GM18498 (cell line): ENCODE data around the gene TEC.
A peak's percentile ranks its signal among the peaks of the same experiment; 100 is the strongest.
"Not testable (repeated sequence)": the region's sequence is repeated elsewhere in the genome, so short reads cannot be mapped to it uniquely, and the experiment has no call there.

Experiments used
- ATAC-seq: cut with Tn5 transposase; IDR thresholded peaks from one replicate; pipeline ENCODE4 v1.9.1; 2021; ENCODE audit warnings: mild to moderate bottlenecking, moderate library complexity; ENCODE audit not compliant: unreplicated experiment

TEC gene

DNA sequence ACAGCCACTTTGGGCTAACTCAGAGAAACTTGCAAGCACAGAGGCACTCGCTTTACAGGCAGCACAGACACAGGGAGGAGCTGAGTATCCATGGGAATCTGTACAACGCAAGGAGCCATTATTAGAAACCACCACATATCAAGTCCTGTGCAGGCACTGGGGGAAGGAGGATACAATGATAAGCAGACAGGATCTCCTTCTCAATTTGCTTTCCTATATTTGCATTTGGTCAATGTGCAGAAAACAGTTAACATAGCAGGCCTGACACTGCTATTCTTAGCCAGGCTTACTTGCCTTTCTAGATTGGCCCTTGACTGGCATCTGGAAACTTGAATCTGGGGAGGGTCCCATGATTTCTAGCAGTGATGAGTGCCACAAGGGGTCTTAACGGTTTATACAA, 65.8 kb downstream of the TEC start:
- ATAC-seq, result peak; percentile 49

DNA sequence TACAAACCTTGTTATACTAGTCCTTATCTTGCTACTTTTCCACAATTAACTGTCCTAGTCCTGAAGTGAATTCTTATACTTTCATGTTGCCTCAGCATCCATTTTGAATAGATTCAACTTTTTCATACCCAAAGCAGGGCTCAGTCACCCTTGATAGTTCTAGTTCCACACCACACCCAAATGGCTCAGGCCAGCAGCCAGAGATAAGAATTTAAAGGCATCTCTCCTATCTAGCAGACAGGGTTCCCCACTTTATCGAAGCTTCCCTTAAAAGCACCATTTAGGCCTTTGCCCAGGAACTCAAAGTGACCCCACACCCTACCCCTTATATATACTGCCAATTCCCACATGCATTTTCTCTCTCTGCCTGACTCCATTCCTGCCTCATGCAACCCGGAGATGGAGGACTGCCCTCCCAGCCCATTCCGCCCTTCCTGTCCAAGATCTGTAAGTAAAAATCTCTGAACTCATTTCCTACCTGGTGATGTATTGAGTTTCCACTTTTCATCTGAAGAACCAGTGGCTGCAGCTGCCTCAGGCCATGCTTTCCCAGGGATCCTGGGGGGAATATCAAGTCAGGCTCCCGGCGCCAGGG, 71.9 kb downstream of the TEC start:
- ATAC-seq, result no peak

DNA sequence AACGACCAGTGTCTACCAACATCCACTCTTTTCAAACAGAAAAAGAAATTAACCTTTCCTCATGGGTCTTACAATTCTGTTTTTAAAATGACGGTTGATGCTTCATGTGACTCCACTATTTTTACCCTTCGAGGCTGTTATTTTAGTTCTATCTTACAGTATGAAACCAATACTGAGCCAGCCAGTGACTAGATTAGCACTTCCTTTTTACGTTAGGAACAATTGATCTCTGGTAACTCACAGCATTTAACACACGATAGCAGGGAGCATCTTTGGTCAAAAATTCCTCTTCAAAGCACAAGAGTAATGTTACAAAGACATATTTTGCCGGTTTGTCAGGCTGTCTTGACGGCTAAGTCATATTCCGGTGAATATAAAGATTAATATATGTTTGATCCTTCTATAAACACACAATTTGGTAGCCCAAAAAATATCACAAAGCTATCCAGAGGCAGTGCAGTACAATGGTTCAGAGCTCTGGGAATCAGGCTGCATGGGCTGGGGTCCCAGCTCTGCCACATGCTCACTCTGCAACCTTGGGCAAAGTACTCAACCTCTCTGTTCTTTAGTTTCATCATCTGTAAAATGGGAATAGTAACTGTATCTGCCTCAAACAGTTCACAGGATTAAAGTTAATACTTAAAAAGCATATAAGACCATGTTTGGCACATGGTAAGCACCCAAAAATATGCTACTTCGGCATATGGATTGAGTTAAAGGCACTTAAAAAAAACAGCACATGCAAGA, 72.7 kb downstream of the TEC start:
- ATAC-seq, result peak; percentile 72

DNA sequence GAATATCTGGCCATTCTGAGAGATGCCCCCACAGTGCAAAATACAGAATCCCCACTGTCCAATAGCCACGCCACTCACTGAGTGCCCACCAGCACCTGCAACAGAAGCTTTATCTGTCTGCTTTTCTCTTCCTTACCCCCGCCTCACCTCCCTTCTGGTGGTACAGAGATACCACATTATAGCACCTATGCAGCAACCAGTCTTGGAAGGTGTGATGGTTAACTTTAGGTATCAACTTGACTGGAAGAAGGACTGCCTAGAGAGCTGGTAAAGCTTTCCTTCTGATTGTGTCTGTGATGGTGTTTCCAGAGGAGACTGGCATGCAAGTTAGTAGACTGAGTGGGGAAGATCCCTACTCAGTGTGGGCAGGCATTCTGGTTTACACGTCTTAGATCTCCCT, 73.8 kb downstream of the TEC start:
- peak; percentile 14 for ATAC-seq

DNA sequence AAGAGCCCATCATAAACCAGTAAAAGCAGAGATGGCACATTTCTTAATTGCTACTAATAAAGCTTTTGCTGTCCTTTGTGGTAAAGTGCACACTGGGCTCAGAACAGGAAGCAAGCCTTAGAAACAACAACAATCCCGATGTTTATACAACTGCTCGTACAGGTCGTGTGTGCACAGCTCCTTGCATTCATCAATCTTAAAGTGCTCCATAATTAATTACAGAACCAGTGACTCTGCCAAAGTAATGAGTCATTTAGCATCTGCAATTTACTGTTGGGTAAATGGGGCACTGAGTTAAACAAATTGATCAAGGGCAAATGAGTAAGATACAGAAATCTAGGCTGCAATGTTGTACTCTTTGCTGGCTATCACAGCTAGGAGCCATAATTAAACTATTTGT, 74.3 kb downstream of the TEC start:
- ATAC-seq, result no peak

DNA sequence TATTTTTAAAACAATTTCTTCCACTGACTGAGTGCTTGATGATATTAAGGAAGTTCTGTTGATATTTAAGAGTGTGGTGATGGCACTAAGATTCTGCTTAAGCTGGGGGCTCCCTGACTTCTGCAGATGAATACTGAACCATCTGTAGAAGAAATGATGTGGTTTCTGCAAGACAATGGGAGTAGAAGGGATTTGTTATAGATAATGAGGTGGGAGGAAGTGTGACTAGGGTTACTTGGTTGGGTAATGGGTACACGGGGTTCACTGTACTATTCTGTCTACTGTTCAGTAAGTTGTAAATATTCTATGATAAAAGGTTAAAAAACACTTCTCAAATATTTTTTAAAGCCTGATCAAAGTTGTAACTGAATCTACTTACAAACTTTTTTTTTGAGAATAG, 74.7 kb downstream of the TEC start:
- no peak for ATAC-seq

DNA sequence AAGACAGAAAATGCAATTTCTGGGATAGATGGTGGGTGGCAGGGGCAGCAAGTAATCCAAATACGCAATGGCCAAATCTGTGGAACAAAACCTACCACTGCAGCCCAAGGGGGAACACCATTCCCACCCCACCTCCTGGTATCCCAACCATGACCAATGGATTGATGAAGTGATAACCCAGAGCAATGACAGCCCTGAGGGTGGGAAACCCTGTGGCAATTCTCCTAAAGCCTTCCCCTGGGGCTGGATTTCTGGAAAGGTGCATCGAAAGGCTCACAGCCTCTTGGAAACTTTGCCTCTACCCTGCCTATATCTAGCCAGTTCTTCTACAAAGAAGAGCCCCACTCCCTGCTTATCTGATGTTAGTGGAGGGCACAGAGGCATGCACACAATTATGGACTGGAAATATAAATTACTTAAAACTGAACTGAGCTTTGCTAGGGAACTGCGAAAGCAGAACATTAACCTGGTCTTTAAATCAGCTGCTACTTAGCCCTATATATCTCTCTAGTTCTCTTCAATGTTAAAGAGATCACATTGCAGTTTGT, 75.6 kb downstream of the TEC start:
- no peak for ATAC-seq

DNA sequence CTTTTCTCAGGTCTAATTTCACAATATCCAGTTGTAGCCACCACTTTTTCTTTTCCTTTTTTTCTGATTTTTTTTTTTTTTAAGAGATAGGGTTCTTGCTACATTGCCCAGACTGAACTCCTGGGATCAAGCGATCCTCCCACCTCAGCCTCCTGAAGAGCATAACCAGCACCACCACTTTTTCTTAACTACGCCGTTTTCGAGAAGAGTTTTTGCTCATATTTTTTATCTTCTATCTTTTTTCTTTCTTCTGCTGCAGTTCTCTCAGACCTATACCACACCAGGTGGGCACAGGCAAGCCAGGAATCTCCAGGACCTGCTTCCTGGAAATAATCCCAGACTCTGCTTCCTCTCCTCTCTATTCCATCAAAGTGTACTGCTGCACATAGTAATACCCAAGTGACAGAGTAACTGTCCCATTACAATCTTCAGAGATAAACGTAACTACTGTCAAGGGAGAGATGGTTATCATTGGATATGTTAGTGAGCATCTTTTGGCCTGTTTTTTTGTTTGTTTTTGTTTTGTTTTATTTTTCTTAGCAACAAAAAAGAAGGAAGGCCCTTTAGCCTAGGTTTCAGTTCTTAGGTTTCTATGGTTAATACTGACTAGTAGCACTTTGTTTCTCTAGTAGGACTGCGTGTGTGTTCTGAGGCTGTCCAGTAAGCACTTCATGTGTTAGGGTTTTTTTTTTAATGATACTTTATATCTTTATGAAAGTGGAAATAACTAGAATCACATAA, 76.4 kb downstream of the TEC start:
- peak; percentile 30 for ATAC-seq

DNA sequence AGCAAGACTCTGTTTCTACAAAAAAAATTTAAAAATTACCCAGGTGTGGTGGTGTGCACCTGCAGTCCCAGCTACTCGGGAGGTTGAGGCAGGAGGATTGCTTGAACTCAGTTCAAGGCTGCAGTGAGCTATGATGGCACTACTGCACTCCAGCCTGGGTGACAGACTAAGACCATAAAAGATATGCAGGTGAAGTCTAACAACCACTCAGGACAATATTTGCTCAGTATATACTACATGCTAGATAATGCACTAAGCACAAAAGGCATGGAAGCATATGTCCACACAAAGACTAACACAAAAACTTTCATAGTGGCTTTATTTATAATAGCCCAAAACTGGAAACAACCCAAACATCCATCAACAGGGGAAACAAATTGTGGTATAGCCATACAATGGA, 77.9 kb downstream of the TEC start:
- ATAC-seq, result no peak

DNA sequence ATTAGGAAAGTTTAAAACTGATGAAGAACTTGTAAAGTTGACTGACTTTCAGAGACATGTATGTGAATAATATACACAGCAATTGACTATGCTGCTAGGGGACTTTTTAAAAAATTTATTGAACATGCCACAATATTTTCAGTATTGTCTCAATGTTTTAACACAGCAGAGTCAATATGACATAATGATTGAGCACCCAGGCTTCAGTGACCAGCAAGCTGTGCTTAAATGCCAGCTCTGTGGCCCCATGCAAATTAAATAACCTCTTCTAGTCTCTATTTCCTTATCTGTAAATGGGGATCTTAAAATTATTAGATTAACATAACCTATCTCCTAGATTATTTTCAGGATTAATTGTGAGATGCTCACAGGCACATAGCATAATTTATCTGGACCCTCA, 78.8 kb downstream of the TEC start:
- peak; percentile 64 for ATAC-seq

DNA sequence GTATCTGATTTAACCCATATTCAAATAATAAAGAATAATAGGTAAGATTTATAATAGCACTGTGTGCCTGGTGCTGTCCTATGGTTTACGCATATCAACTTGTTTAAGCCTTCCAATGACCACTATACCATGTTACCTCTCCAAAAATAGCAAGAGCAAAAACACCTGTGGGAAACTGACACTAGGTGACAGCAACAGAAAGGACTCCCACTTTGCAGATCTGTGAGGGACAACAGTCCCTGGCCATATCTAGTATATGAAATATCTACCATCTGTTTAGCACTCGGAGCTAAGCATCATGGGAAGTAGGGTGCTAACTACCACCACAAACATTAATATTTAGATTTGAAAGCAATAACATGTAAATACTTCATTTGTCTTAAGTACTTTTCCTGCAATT, 79.9 kb downstream of the TEC start:
- no peak for ATAC-seq

DNA sequence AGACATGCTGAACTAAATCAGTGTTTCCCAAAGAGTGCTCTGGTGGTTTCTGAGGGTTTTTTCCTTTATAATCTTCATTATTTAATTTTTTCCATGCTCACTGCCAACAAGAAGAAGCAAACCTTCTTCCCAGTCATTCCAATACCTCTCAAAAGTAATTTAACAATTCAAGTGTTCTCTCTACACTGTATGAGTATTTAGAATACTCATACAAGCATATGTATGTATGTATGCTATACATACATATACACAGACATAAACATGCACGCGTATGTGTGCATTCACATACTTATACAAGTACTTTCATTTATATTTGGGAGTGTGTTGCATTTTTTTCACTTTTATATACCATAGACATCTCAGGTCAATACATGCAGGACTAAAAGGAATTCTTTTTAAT, 81.2 kb downstream of the TEC start:
- no peak for ATAC-seq

DNA sequence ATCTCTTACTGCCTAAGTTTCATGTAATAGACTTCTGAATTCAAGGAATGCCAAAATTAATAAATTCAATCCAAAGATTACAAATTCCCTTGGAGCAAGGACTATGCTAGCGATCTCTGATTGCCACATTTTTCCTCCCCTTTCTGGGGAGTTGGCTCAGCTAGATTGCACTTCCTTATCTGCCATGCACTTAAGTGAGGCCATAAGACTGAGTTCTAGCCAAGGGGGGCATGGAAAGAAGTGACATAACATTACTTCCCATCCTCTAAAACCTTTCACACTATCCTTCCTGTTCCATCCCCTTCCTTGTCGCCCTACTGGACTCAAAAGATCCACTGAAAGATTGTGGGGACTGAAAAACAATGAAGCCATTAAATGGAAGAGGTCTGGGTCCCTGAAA, 81.8 kb downstream of the TEC start:
- ATAC-seq, result no peak

DNA sequence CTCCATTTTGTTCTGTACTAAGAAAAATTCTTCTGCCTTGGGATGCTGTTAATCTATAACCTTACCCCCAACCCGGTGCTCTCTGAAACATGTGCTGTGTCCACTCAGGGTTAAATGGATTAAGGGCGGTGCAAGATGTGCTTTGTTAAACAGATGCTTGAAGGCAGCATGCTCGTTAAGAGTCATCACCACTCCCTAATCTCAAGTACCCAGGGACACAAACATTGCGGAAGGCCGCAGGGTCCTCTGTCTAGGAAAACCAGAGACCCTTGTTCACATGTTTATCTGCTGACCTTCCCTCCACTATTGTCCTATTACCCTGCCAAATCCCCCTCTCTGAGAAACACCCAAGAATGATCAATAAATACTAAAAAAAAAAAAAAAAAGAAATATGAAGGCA, 82.6 kb downstream of the TEC start:
- not testable (repeated sequence) for ATAC-seq

DNA sequence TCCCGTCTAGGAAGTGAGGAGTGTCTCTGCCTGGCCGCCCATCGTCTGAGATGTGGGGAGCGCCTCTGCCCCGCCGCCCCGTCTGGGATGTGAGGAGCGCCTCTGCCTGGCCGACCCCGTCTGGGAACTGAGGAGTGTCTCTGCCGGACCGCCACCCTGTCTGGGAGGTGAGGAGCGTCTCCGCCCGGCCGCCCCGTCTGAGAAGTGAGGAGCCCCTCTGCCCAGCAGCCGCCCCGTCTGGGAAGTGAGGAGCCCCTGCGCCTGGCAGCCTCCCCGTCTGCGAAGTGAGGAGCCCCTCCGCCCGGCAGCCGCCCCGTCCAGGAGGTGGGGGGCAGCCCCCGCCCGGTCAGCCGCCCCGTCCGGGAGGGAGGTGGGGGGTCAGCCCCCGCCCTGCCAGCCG, 83.2 kb downstream of the TEC start:
- ATAC-seq, result not testable (repeated sequence)

DNA sequence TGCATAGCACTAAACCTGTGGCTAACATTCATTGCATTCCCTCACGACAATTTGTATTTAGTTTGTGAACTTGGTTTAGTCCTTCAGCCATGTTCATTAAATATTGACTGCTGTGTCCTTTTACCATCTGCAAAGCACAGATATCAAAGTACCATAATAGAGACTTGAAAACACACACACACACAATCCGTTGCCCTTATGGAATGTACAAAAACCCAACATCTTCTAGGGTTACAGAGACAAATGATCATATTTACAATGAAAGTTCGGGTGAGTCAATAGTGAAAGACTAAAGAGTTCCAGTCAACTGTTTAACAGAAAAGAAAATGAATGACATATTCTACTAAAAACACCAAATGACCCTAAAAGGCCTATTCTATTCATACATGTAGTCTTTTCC, 84.8 kb downstream of the TEC start:
- no peak for ATAC-seq

DNA sequence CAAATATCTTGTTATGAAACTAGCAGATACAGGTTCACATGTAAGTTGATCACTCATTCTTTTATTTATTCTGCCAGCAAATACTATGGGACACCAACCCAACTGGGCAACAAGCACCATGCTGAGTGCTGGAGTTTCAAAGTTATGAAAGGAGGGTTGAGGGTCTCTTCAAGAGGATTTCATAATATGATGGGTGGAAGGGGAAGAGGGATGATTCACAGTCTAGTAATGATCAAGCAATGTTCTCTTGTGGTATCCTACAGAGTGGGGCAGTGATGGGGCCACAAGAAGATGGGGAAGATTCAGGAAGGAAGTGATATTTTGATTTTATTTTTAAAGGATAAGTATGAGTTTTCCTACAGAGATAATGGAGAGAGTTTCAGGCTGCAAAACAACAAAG, 89.4 kb downstream of the TEC start:
- ATAC-seq, result no peak

DNA sequence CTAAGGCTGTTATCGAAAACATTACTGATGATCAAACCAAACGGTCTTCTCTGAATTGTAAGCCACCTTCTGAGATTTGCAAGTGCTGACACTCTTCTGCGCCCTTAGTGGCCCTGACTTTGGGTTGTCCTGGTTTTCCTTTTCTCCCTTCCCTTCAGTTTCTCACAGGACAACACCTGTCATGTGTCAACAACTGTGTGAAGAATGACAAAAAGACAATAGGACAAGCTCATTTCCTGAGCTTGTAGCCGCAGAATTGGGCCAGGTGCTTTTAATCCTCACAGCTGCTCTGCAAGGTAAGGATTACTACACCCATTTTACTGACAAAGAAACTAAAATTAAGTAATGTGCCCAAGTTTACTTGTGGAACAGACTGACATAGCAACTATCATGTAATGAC, 90.7 kb downstream of the TEC start:
- ATAC-seq, result no peak

DNA sequence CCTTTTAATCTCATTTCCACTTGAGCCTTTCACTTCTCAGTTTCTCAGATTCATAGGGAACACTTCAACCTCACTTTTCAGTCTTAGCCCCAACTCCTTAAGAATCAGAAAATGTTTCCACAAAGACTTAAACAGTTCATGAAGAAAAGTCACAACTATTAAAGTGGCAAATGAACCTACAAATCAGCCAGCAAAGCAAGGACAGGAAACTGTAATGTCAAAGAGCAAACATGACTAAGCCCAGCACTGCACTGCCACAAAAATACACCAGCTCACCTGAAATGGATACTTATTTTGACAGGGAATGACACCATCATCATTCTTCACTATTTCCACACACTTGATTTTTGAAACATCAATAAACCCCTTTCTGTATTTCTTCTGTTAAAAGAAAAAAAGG, 93.8 kb downstream of the TEC start:
- ATAC-seq, result no peak

DNA sequence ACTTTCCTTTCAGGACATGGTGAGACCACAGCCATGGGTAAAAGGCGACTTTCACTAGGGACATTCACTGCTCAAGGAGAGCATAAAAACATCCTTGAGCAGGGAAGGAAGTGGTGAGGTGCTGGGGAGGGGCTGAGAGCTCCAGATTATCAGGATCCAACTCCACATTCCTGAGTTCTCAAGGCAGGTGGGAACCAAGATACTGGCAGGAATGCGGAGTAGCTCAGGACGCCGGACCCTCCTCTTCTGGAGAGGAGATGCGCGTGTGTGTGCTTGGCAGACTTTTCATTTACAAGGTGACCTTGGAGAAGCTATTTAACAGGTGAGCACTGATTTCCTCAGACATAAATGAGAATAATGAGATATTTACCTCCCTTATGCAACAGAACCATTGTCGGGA, 94.3 kb downstream of the TEC start:
- no peak for ATAC-seq

DNA sequence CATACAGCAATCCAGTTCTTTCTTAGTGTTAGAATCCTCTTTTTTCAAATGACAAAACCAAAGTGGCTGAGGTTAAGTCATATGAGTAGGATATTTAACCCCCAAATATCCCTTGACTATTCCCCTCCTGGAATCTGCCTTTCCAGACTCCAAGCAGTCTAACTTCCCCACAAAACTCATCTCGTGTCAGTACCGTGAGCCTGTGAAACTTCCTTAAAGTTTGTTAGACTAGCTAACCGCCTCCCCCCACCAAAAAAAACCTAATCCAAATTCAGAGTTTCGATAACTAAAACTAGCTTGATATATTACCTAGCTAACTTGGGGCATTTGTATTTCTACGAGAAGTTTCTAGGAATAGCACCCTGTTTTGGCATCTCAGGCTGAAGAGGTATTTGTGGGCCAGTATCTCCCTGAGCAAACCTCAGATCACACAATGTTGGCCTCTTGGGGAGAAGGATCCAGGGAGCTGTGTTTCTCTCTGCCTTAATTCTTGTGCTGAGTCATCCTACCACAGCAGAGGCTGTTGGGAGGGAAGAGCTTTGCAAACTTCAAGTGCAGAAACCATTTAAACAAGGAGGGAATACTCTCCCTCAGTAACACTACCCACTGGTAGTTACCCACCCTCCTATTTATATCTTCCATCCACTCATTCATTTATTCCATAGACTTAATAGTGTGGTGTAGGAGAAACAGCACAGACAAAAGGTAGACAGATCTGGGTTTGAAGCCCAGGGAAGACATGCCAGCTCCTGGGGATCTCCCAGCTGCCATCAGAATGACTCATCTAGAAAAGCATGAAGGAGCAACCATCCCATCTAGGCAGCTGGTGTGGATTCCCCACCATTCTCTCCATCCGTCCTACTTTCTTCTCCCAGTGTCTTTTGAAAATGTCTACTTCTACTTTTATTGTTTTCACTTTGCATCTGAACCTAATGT, 96.3 kb downstream of the TEC start:
- peak; percentile 66 for ATAC-seq
